Measurements from ENCODE around the gene FLT3LG.

FLT3LG gene

GRCh38 chr19:49492573-49493405, 18.8 kb downstream of the FLT3LG start:
- H3K36me3 Mint-ChIP-seq (ENCODE audit: low read depth): peaks cover 71% of the 10 kb centered on the region
- no peak for DNase-seq (ENCODE audit: low spot score)
- peaks cover 29% of the 10 kb centered on the region for H3K4me1 Mint-ChIP-seq (ENCODE audit: low read depth)
- H3K27me3 Mint-ChIP-seq (ENCODE audit: low read depth): no peaks in the 10 kb centered on the region
- no peaks in the 10 kb centered on the region for H3K9me3 Mint-ChIP-seq
- H3K27ac Mint-ChIP-seq: peak overlapping the region; percentile 70
- peak overlapping the region; percentile 24 for H3K4me3 Mint-ChIP-seq

DNA sequence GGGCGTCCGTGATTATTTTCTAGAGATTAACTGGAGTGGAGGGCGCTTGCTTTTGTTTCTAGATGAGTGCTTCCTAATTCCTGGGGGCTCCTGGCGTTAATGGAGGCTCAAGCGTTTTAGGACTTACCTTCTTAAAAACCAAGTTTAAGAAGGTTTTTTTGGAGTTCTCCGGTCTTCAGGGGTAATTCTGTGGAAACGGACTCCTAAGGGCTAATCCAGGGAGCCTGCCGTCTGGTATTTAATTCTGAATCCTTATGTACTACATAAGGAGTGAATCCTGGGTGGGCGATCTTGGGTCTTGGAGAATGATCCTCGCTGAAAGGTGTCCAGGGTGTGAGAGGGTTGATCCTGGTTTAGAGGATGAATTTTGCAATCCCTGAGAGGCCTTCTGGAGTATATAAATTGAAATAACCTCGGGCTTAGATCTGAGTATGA, 22.6 kb downstream of the FLT3LG start:
- H3K27me3 Mint-ChIP-seq (ENCODE audit: low read depth): no peaks in the 10 kb centered on the region
- peak overlapping the region; percentile 98 for H3K27ac Mint-ChIP-seq
- H3K4me3 Mint-ChIP-seq: peak overlapping the region; percentile 100
- no peak for DNase-seq (ENCODE audit: low spot score)
- peaks cover 62% of the 10 kb centered on the region for H3K36me3 Mint-ChIP-seq (ENCODE audit: low read depth)
- H3K4me1 Mint-ChIP-seq (ENCODE audit: low read depth): peaks cover 34% of the 10 kb centered on the region
- no peaks in the 10 kb centered on the region for H3K9me3 Mint-ChIP-seq

DNA sequence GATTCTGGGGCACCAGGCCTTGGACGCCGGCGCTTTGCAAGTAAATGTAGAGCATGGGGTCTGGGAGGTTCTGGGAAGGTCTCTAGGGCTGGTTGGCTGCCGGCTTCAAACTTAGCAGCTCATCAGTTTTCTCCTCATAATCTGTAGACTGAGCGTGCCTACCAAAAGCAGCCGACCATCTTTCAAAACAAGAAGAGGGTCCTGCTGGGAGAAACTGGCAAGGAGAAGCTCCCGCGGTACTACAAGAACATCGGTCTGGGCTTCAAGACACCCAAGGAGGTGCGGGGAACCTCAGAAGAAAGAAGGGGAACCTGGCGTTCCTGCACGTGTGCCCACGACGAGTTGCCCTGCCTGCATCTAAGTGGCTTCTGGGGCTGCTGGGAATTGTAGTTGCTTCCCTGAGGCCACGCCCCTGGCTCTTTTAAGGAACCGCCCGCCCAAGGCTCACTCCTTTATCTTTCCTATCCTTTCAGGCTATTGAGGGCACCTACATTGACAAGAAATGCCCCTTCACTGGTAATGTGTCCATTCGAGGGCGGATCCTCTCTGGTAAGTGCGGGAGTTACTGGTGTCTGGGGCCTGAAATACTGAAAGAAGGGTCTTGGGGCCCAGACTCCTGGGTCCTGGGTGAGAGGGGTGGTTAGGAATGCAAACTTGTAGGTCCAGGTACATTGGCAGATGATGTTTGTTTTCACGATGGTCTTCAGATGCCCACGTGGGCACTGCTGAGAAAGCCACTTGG, 23.2 kb downstream of the FLT3LG start:
- Mint-ChIP-seq H3K27ac (peak overlapping the region; percentile 98), H3K4me1 (ENCODE audit: low read depth) (peaks cover 37% of the 10 kb centered on the region), H3K9me3 (no peaks in the 10 kb centered on the region), H3K4me3 (peak overlapping the region; percentile 100), H3K27me3 (ENCODE audit: low read depth) (no peaks in the 10 kb centered on the region), H3K36me3 (ENCODE audit: low read depth) (peaks cover 56% of the 10 kb centered on the region)
- peak; percentile 65 for DNase-seq (ENCODE audit: low spot score)

DNA sequence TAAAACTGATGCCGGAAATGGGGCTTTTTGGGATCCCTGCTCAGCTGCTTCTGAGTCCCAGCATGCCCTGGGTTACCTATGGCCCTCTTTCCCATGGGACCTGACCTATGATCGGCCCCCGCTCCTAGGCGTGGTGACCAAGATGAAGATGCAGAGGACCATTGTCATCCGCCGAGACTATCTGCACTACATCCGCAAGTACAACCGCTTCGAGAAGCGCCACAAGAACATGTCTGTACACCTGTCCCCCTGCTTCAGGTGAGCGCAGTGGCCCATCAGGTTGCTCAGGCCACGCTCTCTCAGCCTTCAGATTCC, 23.7 kb downstream of the FLT3LG start:
- Mint-ChIP-seq H3K4me3 (peak overlapping the region; percentile 100), H3K36me3 (ENCODE audit: low read depth) (peaks cover 51% of the 10 kb centered on the region), H3K9me3 (no peaks in the 10 kb centered on the region), H3K27ac (peak overlapping the region; percentile 98), H3K27me3 (ENCODE audit: low read depth) (no peaks in the 10 kb centered on the region), H3K4me1 (ENCODE audit: low read depth) (peaks cover 34% of the 10 kb centered on the region)
- no peak for DNase-seq (ENCODE audit: low spot score)

DNA sequence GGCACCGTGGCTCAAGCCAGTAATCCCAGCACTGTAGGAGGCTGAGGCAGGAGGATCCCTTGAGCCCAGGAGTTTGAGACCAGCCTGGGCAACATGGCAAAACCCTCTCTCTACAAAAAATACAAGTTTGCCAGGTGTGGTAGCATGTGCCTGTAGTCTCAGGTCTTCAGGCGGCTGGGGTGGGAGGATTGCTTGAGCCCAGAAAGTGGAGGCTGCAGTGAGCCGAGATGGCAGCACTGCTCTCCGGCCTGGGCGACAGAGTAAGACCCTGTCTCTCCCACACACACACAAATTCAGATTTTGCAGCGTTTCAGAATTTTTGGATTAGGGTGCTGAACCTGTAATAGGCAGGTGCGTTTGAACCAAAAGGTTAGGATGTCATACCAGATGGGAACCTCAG, 24.5 kb downstream of the FLT3LG start:
- no peaks in the 10 kb centered on the region for H3K27me3 Mint-ChIP-seq (ENCODE audit: low read depth)
- H3K36me3 Mint-ChIP-seq (ENCODE audit: low read depth): peaks cover 44% of the 10 kb centered on the region
- no peaks in the 10 kb centered on the region for H3K9me3 Mint-ChIP-seq
- no peak for DNase-seq (ENCODE audit: low spot score)
- peak overlapping the region; percentile 98 for H3K27ac Mint-ChIP-seq
- H3K4me1 Mint-ChIP-seq (ENCODE audit: low read depth): peaks cover 37% of the 10 kb centered on the region
- peak overlapping the region; percentile 100 for H3K4me3 Mint-ChIP-seq

- peak; percentile 46 for DNase-seq (ENCODE audit: low spot score)
- peak overlapping the region; percentile 98 for H3K27ac Mint-ChIP-seq
- H3K4me3 Mint-ChIP-seq: peak overlapping the region; percentile 100
- no peaks in the 10 kb centered on the region for H3K27me3 Mint-ChIP-seq (ENCODE audit: low read depth)
- H3K36me3 Mint-ChIP-seq (ENCODE audit: low read depth): peaks cover 42% of the 10 kb centered on the region
- no peaks in the 10 kb centered on the region for H3K9me3 Mint-ChIP-seq
- peaks cover 37% of the 10 kb centered on the region for H3K4me1 Mint-ChIP-seq (ENCODE audit: low read depth)
Observed at GRCh38 chr19:49499030-49499670, 25.1 kb downstream of the FLT3LG start.

- peak overlapping the region; percentile 75 for H3K27ac Mint-ChIP-seq
Observed at GRCh38 chr19:49502866-49503581, 29.0 kb downstream of the FLT3LG start.

GRCh38 chr19:49503582-49503962, 29.6 kb downstream of the FLT3LG start:
- DNase-seq (ENCODE audit: low spot score): no peak
- no peak overlapping the region for H3K27ac Mint-ChIP-seq
- H3K27me3 Mint-ChIP-seq (ENCODE audit: low read depth): no peaks in the 10 kb centered on the region
- no peak overlapping the region for H3K4me3 Mint-ChIP-seq
- peaks cover 38% of the 10 kb centered on the region for H3K4me1 Mint-ChIP-seq (ENCODE audit: low read depth)
- no peaks in the 10 kb centered on the region for H3K9me3 Mint-ChIP-seq
- peaks cover 20% of the 10 kb centered on the region for H3K36me3 Mint-ChIP-seq (ENCODE audit: low read depth)

More at GRCh38 chr19:49502866-49503581, 29.0 kb downstream of the FLT3LG start:
- no peaks in the 10 kb centered on the region for H3K9me3 Mint-ChIP-seq
- DNase-seq (ENCODE audit: low spot score): peak; percentile 33
- H3K27me3 Mint-ChIP-seq (ENCODE audit: low read depth): no peaks in the 10 kb centered on the region
- H3K36me3 Mint-ChIP-seq (ENCODE audit: low read depth): peaks cover 25% of the 10 kb centered on the region
- peak overlapping the region; percentile 18 for H3K4me3 Mint-ChIP-seq
- peaks cover 38% of the 10 kb centered on the region for H3K4me1 Mint-ChIP-seq (ENCODE audit: low read depth)

GRCh38 chr19:49506575-49507105, 32.6 kb downstream of the FLT3LG start:
- Mint-ChIP-seq H3K4me3 (no peak overlapping the region), H3K27ac (peak overlapping the region; percentile 17), H3K36me3 (ENCODE audit: low read depth) (no peaks in the 10 kb centered on the region), H3K4me1 (ENCODE audit: low read depth) (peaks cover 26% of the 10 kb centered on the region), H3K9me3 (no peaks in the 10 kb centered on the region), H3K27me3 (ENCODE audit: low read depth) (peaks cover 3% of the 10 kb centered on the region)
- DNase-seq (ENCODE audit: low spot score): peak; percentile 60

DNA sequence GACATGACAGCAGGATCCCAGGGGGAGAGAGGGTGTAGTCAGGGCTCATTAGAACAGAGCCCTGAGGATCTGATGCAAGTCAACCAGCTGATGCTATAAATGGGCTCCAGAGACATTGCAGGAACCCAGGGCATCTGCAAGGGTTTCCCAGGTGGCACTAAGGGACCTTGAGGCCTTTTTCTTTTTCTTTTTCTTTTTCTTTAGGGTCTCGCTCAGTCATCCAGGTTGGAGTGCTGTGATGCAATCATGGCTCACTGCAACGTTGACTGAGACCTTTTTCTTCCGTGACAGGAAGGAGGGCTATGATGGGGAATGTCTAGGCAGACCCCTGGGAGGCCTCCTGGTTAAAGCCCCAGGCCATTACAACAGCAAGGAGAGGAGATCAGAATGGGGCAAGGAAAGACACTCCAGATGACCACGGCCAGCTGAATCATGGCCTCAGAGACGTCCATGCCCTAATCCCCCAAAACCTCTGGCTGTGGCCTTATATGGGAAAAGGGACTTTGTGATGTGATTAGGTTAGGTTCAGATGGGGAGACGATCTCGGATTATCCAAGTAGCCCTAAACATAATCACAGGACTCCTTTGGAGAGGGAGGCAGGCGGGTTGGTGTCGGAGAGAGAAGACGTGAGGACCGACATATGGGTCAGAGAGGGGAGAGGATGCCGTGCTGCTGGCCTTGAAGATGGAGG, 33.9 kb downstream of the FLT3LG start:
- Mint-ChIP-seq H3K4me1 (ENCODE audit: low read depth) (peaks cover 24% of the 10 kb centered on the region), H3K9me3 (no peaks in the 10 kb centered on the region), H3K36me3 (ENCODE audit: low read depth) (no peaks in the 10 kb centered on the region), H3K27ac (peak overlapping the region; percentile 70), H3K4me3 (no peak overlapping the region), H3K27me3 (ENCODE audit: low read depth) (peaks cover 10% of the 10 kb centered on the region)
- DNase-seq (ENCODE audit: low spot score): no peak

DNA sequence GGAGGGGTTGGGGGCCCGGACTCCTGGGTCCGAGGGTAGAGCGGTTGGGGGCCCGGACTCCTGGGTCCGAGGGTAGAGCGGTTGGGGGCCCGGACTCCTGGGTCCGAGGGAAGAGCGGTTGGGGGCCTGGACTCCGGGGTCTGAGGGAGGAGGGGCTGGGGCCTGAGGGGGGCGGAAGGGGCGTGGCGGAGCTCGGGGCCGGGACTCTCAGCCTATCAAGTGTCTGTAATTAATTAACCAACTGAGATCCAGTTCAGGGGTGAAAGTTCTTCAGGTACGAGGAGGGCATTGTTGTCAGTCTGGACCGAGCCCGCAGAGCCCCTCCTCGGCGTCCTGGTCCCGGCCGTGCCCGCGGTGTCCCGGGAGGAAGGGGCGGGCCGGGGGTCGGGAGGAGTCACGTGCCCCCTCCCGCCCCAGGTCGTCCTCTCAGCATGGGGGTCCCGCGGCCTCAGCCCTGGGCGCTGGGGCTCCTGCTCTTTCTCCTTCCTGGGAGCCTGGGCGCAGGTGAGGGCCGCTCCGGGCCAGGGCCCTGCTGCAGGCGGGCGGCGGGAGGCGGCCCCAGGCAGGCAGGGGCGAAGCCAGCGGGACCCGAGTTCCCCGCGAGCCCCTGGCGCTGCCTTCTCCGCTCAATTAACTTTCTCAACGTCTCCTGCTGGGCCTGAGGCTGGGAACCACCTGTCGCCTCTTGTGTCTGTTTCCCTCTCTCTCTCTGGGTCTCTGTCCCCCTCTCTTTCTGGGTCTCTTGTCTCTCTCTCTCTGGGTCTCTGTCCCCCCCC, 39.1 kb downstream of the FLT3LG start:
- no peak for DNase-seq (ENCODE audit: low spot score)
- peak overlapping the region; percentile 32 for H3K27ac Mint-ChIP-seq
- peak overlapping the region; percentile 74 for H3K4me3 Mint-ChIP-seq
- H3K27me3 Mint-ChIP-seq (ENCODE audit: low read depth): peaks cover 16% of the 10 kb centered on the region
- no peaks in the 10 kb centered on the region for H3K36me3 Mint-ChIP-seq (ENCODE audit: low read depth)
- H3K4me1 Mint-ChIP-seq (ENCODE audit: low read depth): peaks cover 19% of the 10 kb centered on the region
- no peaks in the 10 kb centered on the region for H3K9me3 Mint-ChIP-seq

GRCh38 chr19:49513746-49514118, 39.7 kb downstream of the FLT3LG start:
- no peaks in the 10 kb centered on the region for H3K9me3 Mint-ChIP-seq
- no peak for DNase-seq (ENCODE audit: low spot score)
- peak overlapping the region; percentile 74 for H3K4me3 Mint-ChIP-seq
- peak overlapping the region; percentile 32 for H3K27ac Mint-ChIP-seq
- peaks cover 16% of the 10 kb centered on the region for H3K27me3 Mint-ChIP-seq (ENCODE audit: low read depth)
- no peaks in the 10 kb centered on the region for H3K36me3 Mint-ChIP-seq (ENCODE audit: low read depth)
- peaks cover 19% of the 10 kb centered on the region for H3K4me1 Mint-ChIP-seq (ENCODE audit: low read depth)

Measured in T-helper 2 cell treated with Interferon-gamma antibody and Interleukin-4, amounts not matched to agents 5 μg/mL and 100 μg/mL, for 36 hours (primary cell).